Superior temporal gyrus (tissue), 1 donor: ENCODE measurements around the gene ZNHIT6.

Source experiments
- DNase-seq: peaks from one replicate; pipeline ENCODE4 v3.0.0-alpha.2; 2016; ENCODE audit errors: extremely low spot score

The ZNHIT6 gene

GRCh38 chr1:85617633-85618100 lies 90.6 kb downstream of the ZNHIT6 start:
- DNase-seq: no peak

- DNase-seq: no peak
Measured at GRCh38 chr1:85616736-85617135, 91.5 kb downstream of the ZNHIT6 start.

GRCh38 chr1:85616364-85616705 lies 91.9 kb downstream of the ZNHIT6 start:
- no peak for DNase-seq

- DNase-seq: no peak
Measured at GRCh38 chr1:85615586-85616363, 92.5 kb downstream of the ZNHIT6 start.

- no peak for DNase-seq
Measured at GRCh38 chr1:85612704-85613361, 95.4 kb downstream of the ZNHIT6 start.

- no peak for DNase-seq
Measured at GRCh38 chr1:85611856-85612255, 96.4 kb downstream of the ZNHIT6 start.

- no peak for DNase-seq
Measured at GRCh38 chr1:85611425-85611824, 96.8 kb downstream of the ZNHIT6 start.

GRCh38 chr1:85609976-85610375 lies 98.3 kb downstream of the ZNHIT6 start:
- DNase-seq: no peak

GRCh38 chr1:85608851-85609250 lies 99.4 kb downstream of the ZNHIT6 start:
- no peak for DNase-seq

GRCh38 chr1:85607921-85608265 lies 100.3 kb downstream of the ZNHIT6 start:
- DNase-seq: no peak

GRCh38 chr1:85607126-85607920 lies 100.9 kb downstream of the ZNHIT6 start:
- no peak for DNase-seq

- DNase-seq: no peak
Measured at GRCh38 chr1:85606414-85606800, 101.8 kb downstream of the ZNHIT6 start.

- DNase-seq: no peak
Measured at GRCh38 chr1:85605484-85606413, 102.5 kb downstream of the ZNHIT6 start.

- no peak for DNase-seq
Measured at GRCh38 chr1:85604298-85604997, 103.8 kb downstream of the ZNHIT6 start.

- DNase-seq: no peak
Measured at GRCh38 chr1:85603086-85603880, 105.0 kb downstream of the ZNHIT6 start.

- DNase-seq: no peak
Measured at GRCh38 chr1:85602571-85602970, 105.7 kb downstream of the ZNHIT6 start.

GRCh38 chr1:85601901-85602300 lies 106.3 kb downstream of the ZNHIT6 start:
- no peak for DNase-seq

- no peak for DNase-seq
Measured at GRCh38 chr1:85599681-85600080, 108.6 kb downstream of the ZNHIT6 start.
